SW480 (cell line): ENCODE measurements around the gene NLRC5.
A peak's percentile ranks its signal among the peaks of the same experiment; 100 is the strongest.
"Not testable (repeated sequence)": the region's sequence is repeated elsewhere in the genome, so short reads cannot be mapped to it uniquely, and the experiment has no call there.

Source experiments
- DNase-seq: peaks from one replicate; pipeline ENCODE4 v3.0.0-alpha.2; 2016; ENCODE audit warnings: low spot score

NLRC5 gene

GRCh38 chr16:57081744-57082143 is 92.4 kb downstream of the NLRC5 start:
- DNase-seq, result no peak

GRCh38 chr16:57082664-57083063 is 93.3 kb downstream of the NLRC5 start:
- DNase-seq, result no peak

DNA sequence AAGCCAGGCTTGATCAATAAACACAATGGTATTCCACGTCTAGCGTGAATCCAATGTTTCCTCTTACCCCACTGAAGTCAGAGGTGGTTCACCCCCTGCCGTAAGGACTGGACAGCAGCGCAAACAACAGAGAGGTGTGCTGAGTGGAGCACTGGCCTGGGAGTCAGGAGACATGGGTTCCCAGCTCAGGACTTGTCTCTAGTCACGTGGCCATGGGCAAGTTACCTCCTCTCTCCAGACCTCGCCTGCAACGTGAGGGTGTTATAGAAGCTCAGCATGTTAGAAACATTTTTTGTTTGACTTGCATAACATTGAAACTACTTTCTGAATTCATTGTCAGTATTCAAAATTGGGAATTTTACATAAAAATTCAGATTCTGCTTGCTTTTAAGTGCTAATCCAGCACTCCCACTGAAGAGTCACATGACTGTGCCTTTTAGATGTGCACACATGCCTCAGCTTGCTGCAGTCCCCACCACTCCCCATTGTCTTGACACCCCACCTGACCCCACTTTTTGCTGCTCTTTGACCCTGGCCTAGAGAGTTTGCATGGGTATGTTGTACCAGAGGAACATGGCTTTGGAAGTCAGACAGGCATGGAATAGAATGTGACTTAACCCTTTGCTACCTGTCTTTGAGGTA is 94.2 kb downstream of the NLRC5 start:
- DNase-seq, result no peak

DNA sequence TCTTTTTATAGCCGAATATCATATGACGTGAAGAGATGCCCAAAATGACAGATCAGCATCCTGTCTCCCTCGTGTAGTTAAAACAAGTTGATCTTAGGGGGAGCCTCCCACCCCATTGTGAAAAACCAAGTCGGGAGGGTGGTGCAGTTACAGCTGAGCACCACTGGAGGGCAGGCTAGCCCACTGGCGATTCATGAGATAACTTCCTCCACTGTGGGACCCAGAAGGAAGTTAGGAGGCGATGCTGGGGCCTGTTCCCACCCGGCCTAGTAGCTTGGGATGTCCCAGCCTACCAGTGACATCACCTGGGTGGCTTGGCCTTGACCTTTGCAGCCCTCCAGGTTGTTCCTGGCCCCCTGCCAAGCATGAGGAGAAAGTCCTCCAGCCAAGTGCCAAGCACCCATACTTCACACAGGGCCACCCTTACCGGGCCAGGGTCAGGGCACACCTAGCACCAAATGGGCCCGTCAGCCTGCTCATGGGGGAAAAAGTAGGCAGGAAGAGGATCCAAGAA is 95.0 kb downstream of the NLRC5 start:
- DNase-seq, result peak; percentile 54

GRCh38 chr16:57084996-57085395 is 95.6 kb downstream of the NLRC5 start:
- DNase-seq, result no peak

GRCh38 chr16:57087003-57087402 is 97.6 kb downstream of the NLRC5 start:
- DNase-seq, result no peak

GRCh38 chr16:57089406-57089805 is 100.0 kb downstream of the NLRC5 start:
- no peak for DNase-seq

DNA sequence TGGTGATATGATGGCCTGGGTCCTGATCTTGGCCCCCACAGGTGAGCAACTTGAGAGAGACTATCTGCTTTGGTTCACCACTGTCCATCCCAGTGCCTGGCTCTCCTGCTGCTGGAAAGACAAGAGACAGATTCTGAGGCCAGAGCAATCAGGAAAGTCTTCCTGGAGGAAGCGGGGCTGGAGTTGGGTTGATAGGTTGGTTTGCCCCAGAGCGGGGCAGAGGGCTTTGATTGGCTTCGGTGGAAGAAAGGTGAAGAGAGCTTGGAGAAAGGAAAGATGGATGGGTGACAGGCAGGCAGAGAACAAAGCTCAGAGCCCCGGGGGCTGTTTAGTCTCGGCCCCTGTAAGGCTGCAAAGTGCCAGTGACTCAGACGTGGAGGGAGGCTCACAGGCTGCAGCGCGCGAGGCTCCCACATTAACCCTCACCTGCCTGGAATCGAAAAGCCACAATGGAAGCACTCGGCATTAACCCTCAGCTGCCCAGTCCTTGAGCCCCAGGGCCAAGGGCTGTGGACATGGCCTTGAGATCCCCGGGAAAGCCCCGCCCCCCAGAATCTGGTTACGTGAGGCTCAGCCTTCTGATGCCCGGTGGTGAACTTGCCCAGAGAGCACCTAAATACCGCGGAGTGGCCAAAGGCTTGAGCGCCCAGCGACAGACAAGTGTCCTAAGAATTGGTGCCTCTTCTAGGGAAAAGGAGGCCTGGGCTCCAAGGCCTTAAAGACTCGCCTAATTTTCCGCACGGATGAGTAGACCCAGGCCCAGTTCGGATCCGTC is 102.0 kb downstream of the NLRC5 start:
- DNase-seq, result peak; percentile 60

GRCh38 chr16:57091975-57092785 is 102.8 kb downstream of the NLRC5 start, which contains the start of gene CPNE2:
TSS of gene CPNE2 (plus strand) at chr16:57092583. CDS start at chr16:57110743, 18,160 bp downstream.
- peak; percentile 27 for DNase-seq

GRCh38 chr16:57092786-57093411 is 103.5 kb downstream of the NLRC5 start:
- no peak for DNase-seq

- no peak for DNase-seq
Measured at GRCh38 chr16:57093666-57094564, 104.6 kb downstream of the NLRC5 start.

DNA sequence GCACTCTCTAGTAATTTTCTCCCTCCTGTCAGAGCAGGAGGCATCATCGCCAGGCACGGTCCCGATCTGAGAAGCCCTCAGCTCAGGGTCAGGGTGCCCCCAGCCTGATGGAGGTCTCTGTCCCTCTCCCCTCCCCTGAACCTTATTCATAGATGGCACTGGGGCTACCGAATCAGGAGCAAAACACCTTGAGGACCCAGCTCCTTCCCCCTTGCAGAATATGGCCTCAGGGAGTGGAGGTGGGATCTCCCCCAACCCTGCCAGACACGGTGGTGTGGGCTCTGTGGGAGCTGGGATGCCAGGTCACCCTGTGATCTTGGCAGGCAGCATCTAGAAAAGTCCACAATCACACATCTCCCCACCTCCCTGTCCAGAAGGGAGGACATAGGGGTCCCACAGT is 105.6 kb downstream of the NLRC5 start:
- DNase-seq, result no peak

DNA sequence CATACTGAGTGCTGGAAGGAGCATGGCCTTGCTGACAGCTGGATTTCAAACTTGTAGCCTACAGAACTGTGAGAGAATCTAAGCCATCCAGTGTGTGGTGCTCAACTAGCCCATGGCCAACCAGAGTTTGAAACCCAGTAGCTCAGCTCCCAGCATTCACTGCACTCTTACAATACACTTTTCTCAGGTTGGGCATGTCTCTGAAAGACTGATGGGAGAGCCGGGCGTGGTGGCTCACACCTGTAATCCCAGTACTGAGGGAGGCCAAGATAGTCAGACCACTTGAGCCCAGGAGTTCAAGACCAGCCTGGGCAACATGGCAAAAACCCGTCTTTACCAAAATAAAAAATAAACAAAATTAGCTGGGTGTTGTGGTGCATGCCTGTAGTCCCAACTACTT is 106.8 kb downstream of the NLRC5 start:
- DNase-seq, result no peak

- no peak for DNase-seq
Measured at GRCh38 chr16:57096793-57097192, 107.4 kb downstream of the NLRC5 start.

DNA sequence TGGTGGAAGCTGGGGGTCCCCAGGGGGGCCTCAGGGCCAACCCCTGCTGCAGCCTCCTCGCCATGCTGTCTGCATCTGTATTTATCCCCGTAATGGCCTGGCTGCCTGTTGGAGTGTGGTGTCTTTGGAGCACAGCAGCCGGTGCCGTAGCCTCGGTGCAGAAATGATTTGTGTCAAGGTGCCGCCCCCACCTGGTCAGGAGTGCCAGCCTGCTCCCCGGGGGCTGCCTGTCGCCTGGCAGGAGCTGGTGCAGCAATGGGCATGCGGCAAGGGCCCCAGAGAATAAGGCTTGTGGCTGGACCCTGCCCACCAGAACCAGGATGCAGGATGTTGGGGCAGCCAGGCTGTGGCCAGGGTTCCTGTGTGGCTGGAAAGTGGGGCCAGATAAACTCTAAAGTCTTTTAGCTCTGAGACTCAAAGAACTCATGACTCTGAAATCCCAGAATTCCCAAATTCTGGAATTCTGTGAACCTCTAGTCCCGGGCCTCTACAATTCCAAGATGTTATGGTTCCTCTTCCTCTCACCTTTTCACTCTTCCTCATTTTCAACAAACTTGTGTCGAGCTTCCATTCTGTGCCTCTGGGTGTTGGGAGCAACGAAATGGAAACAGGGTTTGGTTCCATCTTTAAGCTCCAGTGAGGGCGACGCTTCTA is 109.0 kb downstream of the NLRC5 start:
- no peak for DNase-seq

DNA sequence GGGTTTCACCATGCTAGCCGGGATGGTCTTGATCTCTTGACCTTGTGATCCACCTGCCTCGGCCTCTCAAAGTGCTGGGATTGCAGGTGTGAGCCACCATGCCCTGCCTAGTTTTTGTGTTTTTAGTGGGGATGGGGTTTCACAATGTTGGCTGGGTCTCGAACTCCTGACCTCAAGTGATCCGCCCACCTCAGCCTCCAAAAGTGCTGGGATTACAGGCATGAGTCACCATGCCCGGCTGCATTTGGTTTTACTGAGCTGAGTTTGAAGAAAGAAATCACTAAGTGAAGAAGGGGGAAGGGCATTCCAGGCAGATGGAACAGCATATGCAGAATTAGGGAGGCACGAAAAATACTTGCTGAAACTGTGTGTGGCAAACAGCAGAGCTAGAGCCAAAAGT is 110.6 kb downstream of the NLRC5 start:
- DNase-seq, result not testable (repeated sequence)

GRCh38 chr16:57100445-57100844 is 111.1 kb downstream of the NLRC5 start:
- DNase-seq, result no peak

- DNase-seq, result no peak
Measured at GRCh38 chr16:57102888-57103851, 113.8 kb downstream of the NLRC5 start.

DNA sequence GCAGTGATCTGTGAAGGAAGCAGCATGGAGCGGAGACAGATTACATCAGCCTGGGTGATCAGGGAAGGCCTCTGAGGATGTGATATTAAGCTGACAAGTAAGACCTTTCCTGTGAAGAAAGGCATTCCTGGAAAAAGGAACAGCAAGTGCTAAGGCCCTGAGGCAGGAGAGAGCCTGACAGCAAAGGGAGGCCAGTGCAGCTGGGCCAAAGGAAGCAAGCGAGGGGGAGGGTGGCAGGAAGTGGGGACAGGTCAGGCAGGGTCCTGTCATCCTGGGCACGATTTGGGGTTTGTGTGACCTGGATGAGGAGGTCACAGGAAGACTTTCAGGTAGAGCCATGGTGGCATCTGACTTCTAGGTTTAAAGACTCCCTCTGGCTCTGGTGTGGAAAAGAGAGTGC is 115.3 kb downstream of the NLRC5 start:
- DNase-seq, result no peak
